MCF 10A (cell line): ENCODE results near the gene MYH10. TPM values are rescaled to one million over a fixed set of nuclear protein-coding genes. Genes with fewer than 3 reads are reported as not detected.

Experiments used
- BruUV-seq: library from RNA; stranded (reverse); fragments of 400-500 nt; replicated peaks from 2 replicates; lab custom pipeline; 2021; lab: Mats Ljungman, UMichigan
- CTCF ChIA-PET: fragments of 300-600 bp; sonication (Branson Sonifier 250); formaldehyde crosslinking; extraction: SDS; loops from one replicate; lab custom pipeline; 2021; ENCODE audit warnings: antibody characterized with exemption, inconsistent platforms; lab: Yijun Ruan, JAX
- POLR2A ChIA-PET: fragments of 300-600, 350-650 bp; sonication (Branson Sonifier 250); formaldehyde crosslinking; extraction: SDS; loops from one replicate; lab custom pipeline; 2020; ENCODE audit warnings: antibody characterized with exemption, inconsistent platforms; lab: Yijun Ruan, JAX
- DNase-seq: peaks from one replicate; pipeline ENCODE4 v3.0.0-alpha.2; 2018; ENCODE audit not compliant: unreplicated experiment
- H3K27ac Mint-ChIP-seq: one replicate; pipeline ENCODE4 v1.8.0; 2022; ENCODE audit warnings: mild to moderate bottlenecking, low read depth, mixed read lengths; ENCODE audit not compliant: unreplicated experiment
- H3K27me3 Mint-ChIP-seq: one replicate; pipeline ENCODE4 v1.8.0; 2022; ENCODE audit warnings: mixed read lengths; ENCODE audit not compliant: insufficient read depth, unreplicated experiment
- H3K36me3 Mint-ChIP-seq: one replicate; pipeline ENCODE4 v1.8.0; 2022; ENCODE audit warnings: mild to moderate bottlenecking, moderate library complexity, mixed read lengths; ENCODE audit not compliant: insufficient read depth, unreplicated experiment
- H3K4me1 Mint-ChIP-seq: one replicate; pipeline ENCODE4 v1.8.0; 2022; ENCODE audit warnings: mixed read lengths; ENCODE audit not compliant: insufficient read depth, unreplicated experiment
- H3K4me3 Mint-ChIP-seq: one replicate; pipeline ENCODE4 v1.8.0; 2022; ENCODE audit warnings: mild to moderate bottlenecking, moderate library complexity, mixed read lengths; ENCODE audit not compliant: unreplicated experiment
- H3K9me3 Mint-ChIP-seq: one replicate; pipeline ENCODE4 v1.8.0; 2022; ENCODE audit warnings: mixed read lengths; ENCODE audit not compliant: unreplicated experiment
- CTCF ChIP-seq: fragments of 200-600 bp; IDR thresholded peaks from one replicate; pipeline ENCODE4 v1.8.0; 2022; ENCODE audit warnings: antibody characterized with exemption, mild to moderate bottlenecking; ENCODE audit not compliant: unreplicated experiment
- intact Hi-C: fragments of 100-400 bp; cut with micrococcal nuclease; formaldehyde crosslinking; loops from 2 replicates; pipeline ENCODE4 v1.14.1; 2022
- total RNA-seq: library from RNA; stranded (reverse); gene quantifications from 2 replicates; pipeline ENCODE4 v1.2.3, GENCODE V29; 2022

Gene MYH10
- total RNA-seq, 1 experiment from 2014 or later, result 43.0 TPM

DNA sequence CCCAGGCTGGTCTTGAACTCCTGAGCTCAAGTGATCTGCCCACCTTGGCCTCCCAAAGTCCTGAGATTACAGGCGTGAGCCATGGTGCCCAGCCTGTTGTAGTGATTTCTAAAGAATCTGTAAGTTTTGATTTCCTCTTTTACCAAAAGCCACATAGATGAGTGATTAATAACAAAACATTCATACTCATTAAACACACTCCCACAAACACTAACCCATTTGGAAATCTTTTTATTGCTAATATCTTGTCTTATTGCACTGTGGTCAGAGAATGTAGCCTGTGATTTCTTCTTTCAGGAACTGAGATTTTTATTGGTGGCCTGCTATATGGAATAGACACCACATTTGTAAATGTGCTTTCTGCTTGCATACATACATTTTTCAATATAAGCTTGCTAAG, 31.6 kb downstream of the MYH10 start:
- CTCF ChIA-PET, result interaction anchor here (0.6 kb wide), 1 partner anchor 10 kb away, joined by 4 read pairs; no protein-coding TSS in a partner anchor
- no peaks in the 10 kb centered on the region for H3K9me3 Mint-ChIP-seq
- no peak for DNase-seq
- H3K4me3 Mint-ChIP-seq, result no peak overlapping the region
- H3K4me1 Mint-ChIP-seq, result no peaks in the 10 kb centered on the region
- H3K27me3 Mint-ChIP-seq, result no peaks in the 10 kb centered on the region
- no TSS peak for BruUV-seq
- peaks cover 11% of the 10 kb centered on the region for H3K36me3 Mint-ChIP-seq
- intact Hi-C loops, result no loop called here
- no peak overlapping the region for H3K27ac Mint-ChIP-seq
- no peak for TF ChIP-seq CTCF
- POLR2A ChIA-PET, result interaction anchor here (1.0 kb wide), 1 partner anchor 14 kb away, joined by 3 read pairs; no protein-coding TSS in a partner anchor

GRCh38 chr17:8593830-8594229, 36.7 kb downstream of the MYH10 start:
- Mint-ChIP-seq H3K4me1 (no peaks in the 10 kb centered on the region), H3K4me3 (no peak overlapping the region), H3K27ac (no peak overlapping the region), H3K27me3 (no peaks in the 10 kb centered on the region), H3K36me3 (peaks cover 5% of the 10 kb centered on the region), H3K9me3 (no peaks in the 10 kb centered on the region)
- CTCF ChIA-PET, result no interaction called here
- TF ChIP-seq CTCF, result no peak
- no TSS peak for BruUV-seq
- POLR2A ChIA-PET, result no interaction called here
- DNase-seq, result no peak
- intact Hi-C loops, result no loop called here

GRCh38 chr17:8593276-8593675, 37.2 kb downstream of the MYH10 start:
- no peaks in the 10 kb centered on the region for H3K9me3 Mint-ChIP-seq
- no peaks in the 10 kb centered on the region for H3K4me1 Mint-ChIP-seq
- H3K27me3 Mint-ChIP-seq, result no peaks in the 10 kb centered on the region
- H3K36me3 Mint-ChIP-seq, result peaks cover 5% of the 10 kb centered on the region
- TF ChIP-seq CTCF, result no peak
- ChIA-PET CTCF (no interaction called here), POLR2A (no interaction called here)
- BruUV-seq, result no TSS peak
- H3K27ac Mint-ChIP-seq, result no peak overlapping the region
- no peak overlapping the region for H3K4me3 Mint-ChIP-seq
- intact Hi-C loops, result no loop called here
- DNase-seq, result no peak

- no peak overlapping the region for H3K27ac Mint-ChIP-seq
Measured at GRCh38 chr17:8588877-8589554, 41.5 kb downstream of the MYH10 start.

More at GRCh38 chr17:8588877-8589554, 41.5 kb downstream of the MYH10 start:
- no TSS peak for BruUV-seq
- H3K36me3 Mint-ChIP-seq, result peaks cover 6% of the 10 kb centered on the region
- H3K9me3 Mint-ChIP-seq, result no peaks in the 10 kb centered on the region
- no peak overlapping the region for H3K4me3 Mint-ChIP-seq
- ChIA-PET POLR2A (no interaction called here), CTCF (no interaction called here)
- no peak for TF ChIP-seq CTCF
- no peak for DNase-seq
- intact Hi-C loops, result no loop called here
- no peaks in the 10 kb centered on the region for H3K4me1 Mint-ChIP-seq
- H3K27me3 Mint-ChIP-seq, result no peaks in the 10 kb centered on the region
